Osteocyte (in vitro differentiated cells): ENCODE results near the gene PCDHGB7. TPM values are rescaled to one million over a fixed set of nuclear protein-coding genes. Genes with fewer than 3 reads are reported as not detected.

Source experiments
- DNase-seq: peaks from one replicate; pipeline ENCODE4 v3.0.0; 2021; ENCODE audit warnings: mixed read lengths; ENCODE audit not compliant: unreplicated experiment; ENCODE audit errors: extremely low spot score
- H3K27ac Mint-ChIP-seq: one replicate; pipeline ENCODE4 v1.8.0; 2021; ENCODE audit warnings: mild to moderate bottlenecking, mixed read lengths; ENCODE audit not compliant: unreplicated experiment
- H3K27me3 Mint-ChIP-seq: one replicate; pipeline ENCODE4 v1.8.0; 2021; ENCODE audit warnings: mixed read lengths; ENCODE audit not compliant: unreplicated experiment
- H3K36me3 Mint-ChIP-seq: one replicate; pipeline ENCODE4 v1.8.0; 2021; ENCODE audit warnings: mixed read lengths; ENCODE audit not compliant: unreplicated experiment
- H3K4me1 Mint-ChIP-seq: one replicate; pipeline ENCODE4 v1.8.0; 2021; ENCODE audit warnings: mixed read lengths; ENCODE audit not compliant: unreplicated experiment
- H3K4me3 Mint-ChIP-seq: one replicate; pipeline ENCODE4 v1.8.0; 2021; ENCODE audit warnings: mild to moderate bottlenecking, moderate library complexity, mixed read lengths; ENCODE audit not compliant: unreplicated experiment
- H3K9me3 Mint-ChIP-seq: one replicate; pipeline ENCODE4 v1.8.0; 2021; ENCODE audit warnings: mixed read lengths; ENCODE audit not compliant: unreplicated experiment
- total RNA-seq: library from RNA; stranded (reverse); gene quantifications from 2 replicates; pipeline ENCODE4 v1.2.1, GENCODE V29; 2021
- TF ChIP-seq, protein P1 (sequence below): fragments of 200-600 bp; sonication (generic); IDR thresholded peaks from 2 replicates; pipeline ENCODE4 v1.5.0; 2021; ENCODE audit warnings: antibody characterized with exemption, mild to moderate bottlenecking, moderate library complexity

Gene PCDHGB7
- total RNA-seq, 1 donor from 2014 or later, result 6.2 TPM

DNA sequence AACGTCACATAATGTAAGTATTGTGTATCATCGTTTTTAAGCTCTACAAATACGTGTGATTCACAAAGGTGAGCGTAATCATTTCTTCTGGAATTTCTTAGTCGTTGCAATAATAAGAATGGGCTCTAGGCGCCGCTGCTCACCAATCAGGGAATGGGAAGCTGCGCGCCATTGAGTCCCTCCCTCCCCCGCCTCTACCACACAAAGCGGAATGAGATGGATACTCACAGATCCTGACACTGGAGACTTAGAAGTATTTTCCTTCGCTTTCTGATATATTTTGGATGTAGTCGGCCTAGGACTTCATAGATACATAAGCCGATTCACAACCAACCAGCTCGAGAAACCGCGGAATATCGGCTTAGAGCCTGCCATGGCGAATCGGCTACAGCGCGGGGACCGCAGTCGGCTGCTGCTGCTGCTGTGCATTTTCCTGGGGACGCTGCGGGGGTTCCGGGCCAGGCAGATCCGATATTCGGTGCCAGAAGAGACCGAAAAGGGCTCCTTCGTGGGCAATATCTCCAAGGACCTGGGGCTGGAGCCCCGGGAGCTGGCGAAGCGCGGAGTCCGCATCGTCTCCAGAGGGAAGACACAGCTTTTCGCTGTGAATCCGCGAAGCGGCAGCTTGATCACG lies 3.5 kb downstream of the PCDHGB7 start, which contains the start of gene PCDHGA11:
TSS of gene PCDHGA11 (plus strand) at position 197 of the 634 bp plus-strand sequence. CDS start at position 374, 177 bp downstream.
- Mint-ChIP-seq H3K4me3 (no peak within 1 kb of the TSS), H3K9me3 (peaks cover 36% of the 10 kb centered on the region), H3K27me3 (no peaks in the 10 kb centered on the region), H3K27ac (no peak within 1 kb of the TSS), H3K4me1 (no peaks in the 10 kb centered on the region), H3K36me3 (peaks cover 63% of the 10 kb centered on the region)
- TF ChIP-seq, protein P1, sequence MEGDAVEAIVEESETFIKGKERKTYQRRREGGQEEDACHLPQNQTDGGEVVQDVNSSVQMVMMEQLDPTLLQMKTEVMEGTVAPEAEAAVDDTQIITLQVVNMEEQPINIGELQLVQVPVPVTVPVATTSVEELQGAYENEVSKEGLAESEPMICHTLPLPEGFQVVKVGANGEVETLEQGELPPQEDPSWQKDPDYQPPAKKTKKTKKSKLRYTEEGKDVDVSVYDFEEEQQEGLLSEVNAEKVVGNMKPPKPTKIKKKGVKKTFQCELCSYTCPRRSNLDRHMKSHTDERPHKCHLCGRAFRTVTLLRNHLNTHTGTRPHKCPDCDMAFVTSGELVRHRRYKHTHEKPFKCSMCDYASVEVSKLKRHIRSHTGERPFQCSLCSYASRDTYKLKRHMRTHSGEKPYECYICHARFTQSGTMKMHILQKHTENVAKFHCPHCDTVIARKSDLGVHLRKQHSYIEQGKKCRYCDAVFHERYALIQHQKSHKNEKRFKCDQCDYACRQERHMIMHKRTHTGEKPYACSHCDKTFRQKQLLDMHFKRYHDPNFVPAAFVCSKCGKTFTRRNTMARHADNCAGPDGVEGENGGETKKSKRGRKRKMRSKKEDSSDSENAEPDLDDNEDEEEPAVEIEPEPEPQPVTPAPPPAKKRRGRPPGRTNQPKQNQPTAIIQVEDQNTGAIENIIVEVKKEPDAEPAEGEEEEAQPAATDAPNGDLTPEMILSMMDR, result no peak
- DNase-seq, result no peak

DNA sequence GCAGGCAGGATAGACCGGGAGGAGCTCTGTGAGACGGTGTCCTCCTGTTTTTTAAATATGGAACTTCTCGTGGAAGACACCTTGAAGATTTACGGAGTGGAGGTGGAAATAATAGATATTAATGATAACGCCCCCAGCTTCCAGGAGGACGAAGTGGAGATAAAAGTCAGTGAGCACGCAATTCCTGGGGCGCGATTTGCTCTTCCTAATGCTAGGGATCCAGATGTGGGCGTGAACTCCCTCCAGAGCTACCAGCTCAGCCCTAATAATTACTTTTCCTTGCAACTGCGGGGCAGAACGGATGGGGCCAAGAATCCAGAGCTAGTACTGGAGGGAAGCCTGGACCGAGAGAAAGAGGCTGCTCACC lies 4.0 kb downstream of the PCDHGB7 start:
- H3K4me1 Mint-ChIP-seq, result no peaks in the 10 kb centered on the region
- H3K9me3 Mint-ChIP-seq, result peaks cover 32% of the 10 kb centered on the region
- DNase-seq, result no peak
- no peak overlapping the region for H3K27ac Mint-ChIP-seq
- no peaks in the 10 kb centered on the region for H3K27me3 Mint-ChIP-seq
- H3K36me3 Mint-ChIP-seq, result peaks cover 62% of the 10 kb centered on the region
- no peak overlapping the region for H3K4me3 Mint-ChIP-seq
- TF ChIP-seq, protein P1, result no peak

DNA sequence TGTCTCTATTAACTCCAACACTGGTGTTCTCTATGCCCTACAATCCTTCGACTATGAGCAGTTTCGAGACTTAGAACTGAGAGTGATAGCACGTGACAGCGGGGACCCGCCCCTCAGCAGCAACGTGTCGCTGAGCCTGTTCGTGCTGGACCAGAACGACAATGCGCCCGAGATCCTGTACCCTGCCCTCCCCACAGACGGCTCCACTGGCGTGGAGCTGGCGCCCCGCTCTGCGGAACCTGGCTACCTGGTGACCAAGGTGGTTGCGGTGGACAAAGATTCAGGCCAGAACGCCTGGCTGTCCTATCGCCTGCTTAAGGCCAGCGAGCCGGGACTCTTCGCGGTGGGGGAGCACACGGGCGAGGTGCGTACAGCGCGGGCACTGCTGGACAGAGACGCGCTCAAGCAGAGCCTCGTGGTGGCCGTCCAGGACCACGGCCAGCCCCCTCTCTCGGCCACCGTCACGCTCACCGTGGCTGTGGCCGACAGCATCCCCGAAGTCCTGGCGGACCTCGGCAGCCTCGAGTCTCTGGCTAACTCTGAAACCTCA lies 5.3 kb downstream of the PCDHGB7 start:
- H3K4me3 Mint-ChIP-seq, result no peak overlapping the region
- H3K4me1 Mint-ChIP-seq, result no peaks in the 10 kb centered on the region
- no peak for DNase-seq
- H3K27ac Mint-ChIP-seq, result no peak overlapping the region
- H3K27me3 Mint-ChIP-seq, result no peaks in the 10 kb centered on the region
- H3K36me3 Mint-ChIP-seq, result peaks cover 61% of the 10 kb centered on the region
- TF ChIP-seq, protein P1, result no peak
- peaks cover 37% of the 10 kb centered on the region for H3K9me3 Mint-ChIP-seq

DNA sequence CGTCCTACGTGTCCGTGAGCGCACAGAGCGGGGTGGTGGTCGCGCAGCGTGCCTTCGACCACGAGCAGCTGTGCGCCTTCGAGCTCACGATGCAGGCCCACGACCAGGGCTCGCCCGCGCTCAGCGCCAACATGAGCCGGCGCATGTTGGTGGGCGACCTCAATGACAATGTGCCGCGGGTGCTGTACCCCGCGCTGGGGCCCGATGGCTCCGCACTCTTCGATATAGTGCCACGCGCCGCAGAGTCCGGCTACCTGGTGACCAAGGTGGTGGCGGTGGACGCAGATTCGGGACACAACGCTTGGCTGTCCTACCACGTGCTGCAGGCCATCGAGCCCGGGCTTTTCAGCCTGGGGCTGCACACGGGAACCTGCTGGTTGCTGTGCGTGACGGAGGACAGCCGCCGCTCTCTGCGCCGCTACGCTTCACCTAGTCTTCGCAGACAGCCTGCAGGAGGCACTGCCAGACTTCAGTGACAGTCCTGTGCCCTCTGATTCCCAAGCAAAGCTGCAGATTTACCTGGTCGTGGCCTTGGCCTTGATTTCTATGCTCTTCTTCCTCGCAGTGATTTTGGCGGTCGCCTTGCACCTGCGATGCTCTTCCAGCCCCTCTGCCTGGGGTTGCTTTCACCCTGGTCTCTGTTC lies 10.4 kb downstream of the PCDHGB7 start:
- Mint-ChIP-seq H3K4me3 (no peak overlapping the region), H3K27me3 (no peaks in the 10 kb centered on the region), H3K4me1 (no peaks in the 10 kb centered on the region), H3K36me3 (peaks cover 58% of the 10 kb centered on the region), H3K9me3 (peaks cover 31% of the 10 kb centered on the region), H3K27ac (no peak overlapping the region)
- no peak for DNase-seq
- TF ChIP-seq, protein P1, result no peak

DNA sequence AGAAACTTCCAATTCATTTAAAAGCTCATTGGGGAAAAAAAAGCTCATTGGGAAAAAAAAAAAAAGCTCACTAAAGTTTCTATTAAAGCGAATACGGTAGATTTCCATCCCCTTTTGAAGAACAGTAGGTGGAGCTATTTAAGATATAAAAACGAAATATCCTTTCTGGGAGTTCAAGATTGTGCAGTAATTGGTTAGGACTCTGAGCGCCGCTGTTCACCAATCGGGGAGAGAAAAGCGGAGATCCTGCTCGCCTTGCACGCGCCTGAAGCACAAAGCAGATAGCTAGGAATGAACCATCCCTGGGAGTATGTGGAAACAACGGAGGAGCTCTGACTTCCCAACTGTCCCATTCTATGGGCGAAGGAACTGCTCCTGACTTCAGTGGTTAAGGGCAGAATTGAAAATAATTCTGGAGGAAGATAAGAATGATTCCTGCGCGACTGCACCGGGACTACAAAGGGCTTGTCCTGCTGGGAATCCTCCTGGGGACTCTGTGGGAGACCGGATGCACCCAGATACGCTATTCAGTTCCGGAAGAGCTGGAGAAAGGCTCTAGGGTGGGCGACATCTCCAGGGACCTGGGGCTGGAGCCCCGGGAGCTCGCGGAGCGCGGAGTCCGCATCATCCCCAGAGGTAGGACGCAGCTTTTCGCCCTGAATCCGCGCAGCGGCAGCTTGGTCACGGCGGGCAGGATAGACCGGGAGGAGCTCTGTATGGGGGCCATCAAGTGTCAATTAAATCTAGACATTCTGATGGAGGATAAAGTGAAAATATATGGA lies 13.0 kb downstream of the PCDHGB7 start, which contains the start of gene PCDHGA12:
TSS of gene PCDHGA12 (plus strand) at position 176 of the 782 bp plus-strand sequence. CDS start at position 429, 253 bp downstream.
- no peaks in the 10 kb centered on the region for H3K4me1 Mint-ChIP-seq
- H3K27ac Mint-ChIP-seq, result no peak within 1 kb of the TSS
- H3K4me3 Mint-ChIP-seq, result no peak within 1 kb of the TSS
- H3K9me3 Mint-ChIP-seq, result peaks cover 24% of the 10 kb centered on the region
- no peaks in the 10 kb centered on the region for H3K27me3 Mint-ChIP-seq
- no peak for DNase-seq
- H3K36me3 Mint-ChIP-seq, result peaks cover 51% of the 10 kb centered on the region
- TF ChIP-seq, protein P1, result no peak
